8988T (cell line): Measurements from ENCODE around the gene NPLOC4.

Experiments used
- DNase-seq: peaks from one replicate; pipeline ENCODE4 v3.0.0; 2011

NPLOC4 gene

DNA sequence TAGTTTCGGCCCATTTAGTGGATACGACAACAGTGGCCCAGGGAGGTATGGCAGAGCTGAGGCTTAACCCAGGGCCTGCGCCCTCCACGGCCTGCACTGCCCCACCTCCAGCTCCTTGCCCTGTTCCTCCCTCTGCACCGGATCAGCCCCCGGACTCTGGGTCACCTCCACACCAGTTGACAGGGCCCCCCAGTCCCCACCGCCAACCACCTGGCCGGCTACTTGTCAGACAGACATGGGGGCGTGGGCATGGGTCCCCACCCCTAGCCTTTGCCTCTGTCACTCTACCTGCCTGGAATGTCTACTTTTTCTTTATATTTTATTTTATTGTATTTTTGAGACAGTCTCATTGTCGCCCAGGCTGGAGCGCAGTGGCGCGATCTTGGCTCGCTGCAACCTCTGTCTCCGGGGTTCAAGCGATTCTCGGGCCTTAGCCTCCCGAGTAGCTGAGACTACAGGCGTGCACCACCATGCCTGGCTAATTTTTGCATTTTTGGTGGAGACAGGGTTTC, 121.3 kb downstream of the NPLOC4 start:
- no peak for DNase-seq

GRCh38 chr17:81514739-81515529, 122.0 kb downstream of the NPLOC4 start:
- no peak for DNase-seq

- no peak for DNase-seq
Observed at GRCh38 chr17:81514489-81514738, 122.5 kb downstream of the NPLOC4 start.

DNA sequence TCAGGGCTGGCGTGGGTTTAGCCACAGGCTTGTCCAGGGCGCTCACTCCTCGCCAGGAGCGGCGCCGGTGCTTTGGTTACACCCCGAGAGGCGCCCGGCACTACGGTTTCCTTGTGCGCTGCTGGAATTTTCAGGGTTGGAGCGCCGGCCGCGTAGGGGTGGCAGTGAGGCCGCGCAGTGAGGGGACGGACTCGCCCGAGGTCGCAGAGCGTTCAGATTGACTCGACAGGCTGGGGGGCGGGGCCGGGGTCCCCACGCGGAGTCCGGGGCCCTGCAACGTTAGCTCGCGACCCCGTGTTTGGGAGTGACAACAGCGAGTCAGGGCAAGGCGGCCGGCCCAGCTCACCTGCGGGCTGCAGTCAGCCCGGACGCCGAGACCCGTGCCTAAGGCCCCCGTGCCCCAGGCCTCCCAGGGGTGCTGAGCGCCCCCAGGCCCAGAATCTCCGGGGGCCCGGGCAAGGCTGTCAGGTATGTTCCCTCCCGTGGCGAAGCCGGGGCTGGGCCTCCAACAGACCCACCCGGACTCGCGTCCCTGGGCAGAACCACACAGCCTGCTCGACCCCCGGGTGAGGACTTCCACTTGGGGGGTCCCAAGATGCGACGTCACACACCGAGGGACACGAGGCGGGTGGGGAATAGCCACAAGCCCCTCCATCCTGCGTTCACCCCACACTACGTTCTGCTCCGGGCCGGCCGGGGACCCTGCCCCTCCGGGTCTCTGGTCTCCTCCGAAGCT, 123.0 kb downstream of the NPLOC4 start:
- no peak for DNase-seq

GRCh38 chr17:81513372-81513752, 123.5 kb downstream of the NPLOC4 start:
- no peak for DNase-seq

- DNase-seq = peak; percentile 91
Observed at GRCh38 chr17:81512562-81513371, 124.1 kb downstream of the NPLOC4 start, which contains the start of gene ACTG1. ACTG1 (minus strand) TSS chr17:81512799; CDS start chr17:81512354, 445 bp downstream.

- no peak for DNase-seq
Observed at GRCh38 chr17:81511804-81512561, 124.9 kb downstream of the NPLOC4 start.

DNA sequence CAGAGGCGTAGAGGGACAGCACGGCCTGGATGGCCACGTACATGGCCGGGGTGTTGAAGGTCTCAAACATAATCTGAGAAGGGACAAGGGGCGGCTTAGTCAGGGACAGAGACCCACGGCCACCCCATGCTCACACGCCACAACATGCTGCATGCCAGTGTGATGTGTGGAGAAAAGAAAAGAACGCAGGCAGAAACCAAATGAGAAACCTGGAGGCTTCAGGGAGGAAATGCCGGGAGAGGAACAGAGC, 125.4 kb downstream of the NPLOC4 start:
- no peak for DNase-seq

DNA sequence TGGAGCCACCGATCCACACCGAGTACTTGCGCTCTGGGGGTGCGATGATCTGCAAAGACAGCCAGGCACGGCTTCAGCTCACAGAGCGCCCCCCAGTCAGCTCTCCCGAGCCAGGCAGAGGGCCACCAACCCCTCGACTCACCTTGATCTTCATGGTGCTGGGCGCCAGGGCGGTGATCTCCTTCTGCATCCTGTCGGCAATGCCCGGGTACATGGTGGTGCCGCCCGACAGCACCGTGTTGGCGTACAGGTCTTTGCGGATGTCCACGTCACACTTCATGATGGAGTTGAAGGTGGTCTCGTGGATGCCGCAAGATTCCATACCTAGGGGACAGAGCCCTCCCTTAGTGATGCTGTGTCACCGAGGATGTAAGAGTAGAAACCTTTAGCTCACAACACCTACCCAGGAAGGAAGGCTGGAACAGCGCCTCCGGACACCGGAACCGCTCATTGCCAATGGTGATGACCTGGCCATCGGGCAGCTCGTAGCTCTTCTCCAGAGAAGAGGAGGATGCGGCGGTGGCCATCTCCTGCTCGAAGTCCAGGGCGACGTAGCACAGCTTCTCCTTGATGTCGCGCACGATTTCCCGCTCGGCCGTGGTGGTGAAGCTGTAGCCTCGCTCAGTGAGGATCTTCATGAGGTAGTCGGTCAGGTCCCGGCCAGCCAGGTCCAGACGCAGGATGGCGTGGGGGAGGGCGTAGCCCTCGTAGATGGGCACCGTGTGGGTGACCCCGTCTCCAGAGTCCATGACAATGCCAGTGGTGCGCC, 125.9 kb downstream of the NPLOC4 start:
- no peak for DNase-seq

DNA sequence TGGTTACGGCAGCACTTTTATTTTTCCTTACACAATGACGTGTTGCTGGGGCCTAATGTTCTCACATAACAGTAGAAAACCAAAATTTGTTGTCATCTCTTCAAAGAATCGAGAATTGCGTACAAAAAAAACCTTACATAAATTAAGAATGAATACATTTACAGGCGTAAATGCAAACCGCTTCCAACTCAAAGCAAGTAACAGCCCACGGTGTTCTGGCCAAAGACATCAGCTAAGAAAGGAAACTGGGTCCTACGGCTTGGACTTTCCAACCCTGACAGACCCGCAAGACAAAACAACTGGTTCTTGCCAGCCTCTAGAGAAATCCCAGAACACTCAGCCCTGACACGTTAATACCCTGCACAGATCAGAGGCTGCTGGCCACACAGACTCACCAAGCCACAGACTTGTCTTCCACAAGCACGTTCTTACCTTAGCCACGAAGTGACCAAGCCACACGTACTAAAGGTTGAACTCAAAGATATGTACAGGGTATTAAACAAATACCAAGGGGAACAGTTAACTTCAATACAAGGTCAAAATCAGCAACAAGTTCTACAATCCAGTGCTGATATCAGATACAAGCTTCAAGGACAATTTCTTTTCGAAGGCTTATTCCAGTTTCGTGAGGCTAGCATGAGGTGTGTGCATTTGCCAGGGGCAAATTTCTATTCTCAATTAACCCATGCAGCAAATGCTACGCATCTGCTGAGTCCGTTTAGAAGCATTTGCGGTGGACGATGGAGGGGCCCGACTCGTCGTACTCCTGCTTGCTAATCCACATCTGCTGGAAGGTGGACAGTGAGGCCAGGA, 126.7 kb downstream of the NPLOC4 start:
- DNase-seq = no peak

- DNase-seq = no peak
Observed at GRCh38 chr17:81509207-81509971, 127.5 kb downstream of the NPLOC4 start.

DNA sequence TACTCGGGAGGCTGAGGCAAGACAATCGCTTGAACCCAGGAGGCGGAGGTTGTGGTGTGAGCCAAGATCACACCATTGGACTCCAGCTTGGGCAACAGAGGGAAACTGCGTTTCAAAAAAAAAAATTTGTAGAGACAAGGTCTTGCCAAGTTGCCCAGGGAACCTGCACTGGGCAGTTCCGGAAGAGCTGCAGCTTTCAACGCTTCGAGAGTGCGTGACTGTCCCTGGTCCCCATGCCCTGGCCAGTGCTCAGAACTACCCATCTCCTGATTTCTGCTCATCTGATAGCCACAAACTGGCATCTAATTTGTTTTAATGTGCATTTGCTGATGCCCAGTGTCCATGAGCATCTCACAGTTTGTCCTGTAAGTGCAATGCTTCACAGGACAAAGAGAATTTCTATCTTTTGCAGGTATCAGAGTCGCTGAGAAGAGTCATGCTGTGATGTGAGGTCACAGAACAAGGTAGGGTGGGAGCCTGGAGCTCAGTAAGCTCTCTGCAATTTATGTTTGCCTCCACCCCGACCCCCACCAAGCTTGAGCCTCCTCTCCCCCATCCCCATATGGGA, 128.2 kb downstream of the NPLOC4 start:
- no peak for DNase-seq
